Upper lobe of left lung (tissue), 4 donors: ENCODE data around the gene TSLP.

ENCODE experiments used
- CTCF ChIP-seq, 6 experiments: fragments of 450-650 bp in 4 of 6; fragments of 200-600 bp in 2 of 6; sonication (generic) in 2 of 6; IDR thresholded peaks; one replicate each; pipeline ENCODE4 v1.5.1; 2016 to 2019; ENCODE audit warnings: antibody characterized with exemption in 6 of 6
- EP300 ChIP-seq, 4 donors: sonication (generic); formaldehyde crosslinking; IDR thresholded peaks; one replicate each; pipeline ENCODE4 v1.5.1; 2017; ENCODE audit warnings: antibody characterized with exemption in 4 of 4, control low read depth in 2 of 4
- POLR2A ChIP-seq, 4 donors: fragments of 450-650 bp; IDR thresholded peaks; one replicate each; pipeline ENCODE4 v1.5.1; 2016 to 2017; ENCODE audit warnings: antibody characterized with exemption in 4 of 4, mild to moderate bottlenecking in 2 of 4
- POLR2AphosphoS5 ChIP-seq, 2 donors: sonication (generic); formaldehyde crosslinking; IDR thresholded peaks; one replicate each; pipeline ENCODE4 v1.5.1; 2017; ENCODE audit warnings: antibody characterized with exemption in 2 of 2

GRCh38 chr5:111119221-111119620 lies 47.7 kb downstream of the TSLP start:
- no peak for TF ChIP-seq CTCF (IDR thresholded peaks at IDR 0.05)
- no peak for TF ChIP-seq EP300 (IDR thresholded peaks at IDR 0.05)
- no peak for TF ChIP-seq POLR2A (IDR thresholded peaks at IDR 0.05)
- TF ChIP-seq POLR2AphosphoS5 (IDR thresholded peaks at IDR 0.05), result no peak
